ENCODE results near the gene SPECC1. TPM values are rescaled to one million over a fixed set of nuclear protein-coding genes. Genes with fewer than 3 reads are reported as not detected.

The SPECC1 gene
- total and polyA plus RNA-seq, 2 of the 4 experiments (the other 2 are of a cell fraction) = 16.9 to 26.2 TPM

DNA sequence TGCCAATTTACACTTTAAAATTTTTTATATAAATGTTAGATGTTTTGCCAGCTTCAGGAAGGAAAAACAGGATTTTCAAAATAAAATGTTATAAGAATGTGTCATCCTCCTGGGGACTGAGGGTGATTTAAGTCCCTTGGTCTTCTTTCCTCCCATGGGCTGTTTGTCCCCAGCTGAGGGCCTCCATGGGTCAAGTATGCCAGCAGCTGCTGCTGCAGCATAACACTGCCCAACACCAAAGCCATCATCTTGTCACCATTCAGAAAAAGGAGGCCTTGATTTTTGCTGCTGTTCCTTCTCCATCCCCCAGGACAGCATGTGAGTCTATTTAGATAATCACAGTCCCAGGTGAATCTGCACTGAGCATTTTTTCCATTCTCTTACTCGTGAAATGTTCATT lies 269.6 kb downstream of the SPECC1 start:
- Histone ChIP-seq H2AK5ac (ENCODE audit: low read depth, low read length) (no peak overlapping the region), H2BK120ac (ENCODE audit: low read depth, low read length) (no peak overlapping the region), H3K4me2 (ENCODE audit: low read depth, low read length) (no peak overlapping the region), H3K18ac (ENCODE audit: low read depth, low read length) (0 out of 2 replicates have a peak overlapping the region, but pooled peaks have one; percentile 47), H4K20me1 (ENCODE audit: insufficient read depth, low read length) (no peaks in the 10 kb centered on the region), H4K8ac (ENCODE audit: low read depth in 2 of 2, low read length in 2 of 2) (no peak overlapping the region; a peak in 1 of 4 replicates), H3K4me1 (ENCODE audit: control insufficient read depth, insufficient read depth, low read length) (peaks cover 12% of the 10 kb centered on the region), H3K36me3 (ENCODE audit: control insufficient read depth, insufficient read depth, low read length) (peaks cover 3% of the 10 kb centered on the region), H4K5ac (ENCODE audit: low read depth, low read length) (no peak overlapping the region; the same call in 1 of the 2 replicates), H2BK5ac (ENCODE audit: low read depth, low read length, poor library complexity, severe bottlenecking) (no peak overlapping the region), H3K9ac (ENCODE audit: low read depth, low read length) (no peak overlapping the region), H2BK15ac (ENCODE audit: low read depth, low read length) (no peak overlapping the region), H3K79me1 (ENCODE audit: low read depth in 1 of 2, low read length in 2 of 2) (peaks cover 21 to 35% of the 10 kb centered on the region in 2 experiments), H3K27ac (ENCODE audit: insufficient read depth, low read length) (no peak overlapping the region), H3K9me1 (ENCODE audit: insufficient read depth, low read length) (peaks cover 26% of the 10 kb centered on the region), H3K14ac (replicated peaks; ENCODE audit: low read depth, low read length) (no peak overlapping the region), H3K4me3 (ENCODE audit: insufficient read depth, low read depth, low read length) (no peak overlapping the region), H3K56ac (ENCODE audit: extremely low read depth, insufficient read depth, low read length) (no peak overlapping the region), H3K23ac (ENCODE audit: low read depth, low read length) (no peak overlapping the region), H4K91ac (ENCODE audit: insufficient read depth, low read depth, low read length) (no peak overlapping the region), H3K9me3 (ENCODE audit: control insufficient read depth, insufficient read depth, low read length) (no peaks in the 10 kb centered on the region), H3K4ac (ENCODE audit: low read depth, low read length) (no peak overlapping the region), H2AK9ac (replicated peaks; ENCODE audit: low read depth, low read length, poor library complexity) (no peak overlapping the region), H3K27me3 (ENCODE audit: control insufficient read depth, insufficient read depth, low read length) (no peaks in the 10 kb centered on the region), H2BK20ac (ENCODE audit: low read depth, low read length) (no peak overlapping the region), H2AFZ (replicated peaks; ENCODE audit: low read length, poor library complexity) (no peak overlapping the region)
- DNase-seq (no peak), ATAC-seq (ENCODE audit: low read depth) (peak; percentile 54)
- intact Hi-C loops (cut with micrococcal nuclease) (no loop called here), dilution Hi-C loops (cut with HindIII; ENCODE audit: low sequenced_read_pairs, unreplicated experiment) (no loop called here), in situ Hi-C loops (cut with MboI; ENCODE audit: low sequenced_read_pairs) (no loop called here)
- ChIA-PET CTCF (no interaction called here), POLR2A (ENCODE audit: unreplicated experiment) (no interaction called here)
- no CpG with 5 or more reads among the region's 1 CpG for WGBS, 2 experiments (ENCODE audit: extremely low coverage in 2 of 2, insufficient read length in 1 of 2)
- no TSS peak for BruUV-seq (replicated peaks)
- TF ChIP-seq CHD1 (IDR thresholded peaks at IDR 0.05; ENCODE audit: low read depth, low read length) = no peak
- TF ChIP-seq, protein P1, sequence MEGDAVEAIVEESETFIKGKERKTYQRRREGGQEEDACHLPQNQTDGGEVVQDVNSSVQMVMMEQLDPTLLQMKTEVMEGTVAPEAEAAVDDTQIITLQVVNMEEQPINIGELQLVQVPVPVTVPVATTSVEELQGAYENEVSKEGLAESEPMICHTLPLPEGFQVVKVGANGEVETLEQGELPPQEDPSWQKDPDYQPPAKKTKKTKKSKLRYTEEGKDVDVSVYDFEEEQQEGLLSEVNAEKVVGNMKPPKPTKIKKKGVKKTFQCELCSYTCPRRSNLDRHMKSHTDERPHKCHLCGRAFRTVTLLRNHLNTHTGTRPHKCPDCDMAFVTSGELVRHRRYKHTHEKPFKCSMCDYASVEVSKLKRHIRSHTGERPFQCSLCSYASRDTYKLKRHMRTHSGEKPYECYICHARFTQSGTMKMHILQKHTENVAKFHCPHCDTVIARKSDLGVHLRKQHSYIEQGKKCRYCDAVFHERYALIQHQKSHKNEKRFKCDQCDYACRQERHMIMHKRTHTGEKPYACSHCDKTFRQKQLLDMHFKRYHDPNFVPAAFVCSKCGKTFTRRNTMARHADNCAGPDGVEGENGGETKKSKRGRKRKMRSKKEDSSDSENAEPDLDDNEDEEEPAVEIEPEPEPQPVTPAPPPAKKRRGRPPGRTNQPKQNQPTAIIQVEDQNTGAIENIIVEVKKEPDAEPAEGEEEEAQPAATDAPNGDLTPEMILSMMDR (conservative IDR thresholded peaks at IDR 0.05; ENCODE audit: low read depth, low read length) = no peak
- TF ChIP-seq MXI1 (IDR thresholded peaks at IDR 0.05; ENCODE audit: borderline replicate concordance, low read depth, low read length) = no peak
- TF ChIP-seq, protein P2, sequence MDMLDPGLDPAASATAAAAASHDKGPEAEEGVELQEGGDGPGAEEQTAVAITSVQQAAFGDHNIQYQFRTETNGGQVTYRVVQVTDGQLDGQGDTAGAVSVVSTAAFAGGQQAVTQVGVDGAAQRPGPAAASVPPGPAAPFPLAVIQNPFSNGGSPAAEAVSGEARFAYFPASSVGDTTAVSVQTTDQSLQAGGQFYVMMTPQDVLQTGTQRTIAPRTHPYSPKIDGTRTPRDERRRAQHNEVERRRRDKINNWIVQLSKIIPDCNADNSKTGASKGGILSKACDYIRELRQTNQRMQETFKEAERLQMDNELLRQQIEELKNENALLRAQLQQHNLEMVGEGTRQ (IDR thresholded peaks at IDR 0.05; ENCODE audit: low read depth, low read length) = no peak

Measured in IMR-90 (cell line).